GM12874 (cell line): Measurements from ENCODE around the gene CLDN22.

Source experiments
- CTCF ChIP-seq: IDR thresholded peaks from 2 replicates; pipeline ENCODE4 v1.5.1; 2011; ENCODE audit warnings: low read depth, mild to moderate bottlenecking, control low read depth, low read length, moderate library complexity; ENCODE audit not compliant: insufficient read depth

CLDN22 gene

DNA sequence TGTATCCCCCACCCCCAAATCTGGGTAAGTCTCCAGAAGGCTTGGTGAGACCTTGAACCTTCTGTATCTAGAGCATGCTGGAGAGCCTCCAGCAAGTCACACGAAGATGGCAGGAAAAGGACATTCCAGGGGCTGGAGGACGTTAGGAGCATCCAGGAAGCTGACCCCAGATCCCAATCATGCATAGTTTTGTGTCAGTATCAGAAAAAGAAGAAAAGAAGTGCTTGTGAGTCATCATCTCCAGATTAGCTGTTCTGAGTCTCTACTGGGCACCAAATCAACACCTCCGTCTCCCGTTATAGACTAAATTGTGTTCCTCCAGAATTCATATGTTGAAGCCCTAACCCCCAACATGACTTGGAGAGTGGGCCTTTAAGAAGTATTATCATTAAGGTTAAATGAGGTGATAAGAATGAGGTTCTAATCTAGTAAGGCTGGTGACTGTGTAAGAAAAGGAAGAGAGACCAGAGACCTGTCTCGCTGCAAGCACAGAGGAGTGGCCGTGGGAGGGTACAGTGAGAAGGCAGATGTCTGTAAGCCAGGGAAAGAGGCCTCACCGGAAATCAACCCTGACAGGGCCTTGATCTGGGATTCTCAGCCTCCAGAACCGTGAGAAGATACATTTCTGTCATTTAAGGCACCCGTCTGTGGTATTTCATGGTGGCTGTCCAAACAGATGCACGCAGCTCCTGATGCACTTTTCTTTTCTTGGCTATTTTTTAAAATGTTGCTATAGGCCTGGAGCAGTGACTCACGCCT lies 40.3 kb upstream of the CLDN22 start:
- no peak for TF ChIP-seq CTCF

DNA sequence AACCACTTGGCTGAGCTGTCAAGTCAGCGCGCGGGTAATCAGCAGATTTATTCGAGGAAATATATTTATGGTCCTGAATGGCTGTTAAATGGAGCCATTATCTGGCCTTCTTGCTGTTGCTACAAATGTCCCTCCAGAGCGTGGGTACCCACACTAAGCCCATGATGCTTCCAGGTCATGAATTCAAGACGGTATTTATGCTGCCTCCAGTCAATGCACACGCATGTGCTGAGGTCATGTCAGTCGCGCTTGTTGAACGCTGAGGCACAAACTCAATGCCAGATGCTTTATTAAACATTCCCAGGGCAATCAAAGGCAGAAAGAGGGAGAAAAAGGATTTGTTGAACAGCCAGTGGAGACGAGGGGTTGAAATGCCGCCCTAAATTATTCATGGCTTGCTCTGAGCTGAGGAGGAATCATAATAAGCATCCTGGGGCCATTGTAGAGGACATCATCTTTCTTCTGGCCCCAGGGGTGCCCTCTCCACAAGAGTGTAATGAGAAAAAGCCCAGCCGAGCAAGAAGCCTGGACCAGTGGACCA lies 38.2 kb upstream of the CLDN22 start:
- TF ChIP-seq CTCF, result no peak

- TF ChIP-seq CTCF, result no peak
These were observed 37.0 kb upstream of the CLDN22 start for GRCh38 chr4:183356931-183357675.

DNA sequence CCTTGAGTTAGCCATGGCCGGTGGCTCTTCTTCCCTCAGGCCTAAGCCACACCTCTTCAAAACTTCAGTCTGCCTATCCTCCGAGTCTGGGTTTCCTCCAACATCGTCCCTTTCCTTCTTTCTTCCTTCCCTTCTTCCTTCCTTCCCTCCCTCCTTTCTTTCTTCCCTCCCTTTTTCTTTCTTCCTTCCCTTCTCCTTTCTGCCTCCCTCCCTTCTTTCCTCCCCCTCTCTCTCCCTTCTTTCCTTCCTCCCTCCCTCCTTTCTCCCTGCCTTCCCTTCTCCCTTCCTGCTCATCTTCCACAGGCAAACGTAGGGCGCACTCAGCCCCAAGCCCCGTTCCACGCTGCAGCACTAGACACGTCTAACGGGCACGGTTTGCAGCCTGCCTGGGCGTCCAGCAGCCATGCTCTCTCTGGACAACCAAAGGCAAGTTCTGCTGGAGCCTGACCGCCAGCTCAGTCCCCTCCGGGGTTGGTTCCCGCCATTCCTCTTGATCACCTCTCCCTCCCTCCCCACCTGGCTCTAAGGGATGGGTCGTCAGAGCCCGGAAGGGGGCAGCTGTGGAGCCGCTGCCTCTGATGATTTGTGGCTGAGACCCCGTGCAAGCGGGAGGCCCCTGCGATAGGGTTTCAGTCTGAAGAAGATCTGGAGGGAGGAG lies 36.2 kb upstream of the CLDN22 start:
- no peak for TF ChIP-seq CTCF

GRCh38 chr4:183355405-183355804 lies 35.3 kb upstream of the CLDN22 start:
- TF ChIP-seq CTCF, result no peak

- no peak for TF ChIP-seq CTCF
These were observed 34.1 kb upstream of the CLDN22 start for GRCh38 chr4:183354219-183354618.

GRCh38 chr4:183353557-183353956 lies 33.5 kb upstream of the CLDN22 start:
- TF ChIP-seq CTCF, result no peak
